GM12874 (cell line): Measurements from ENCODE around the gene RABAC1.

ENCODE experiments used
- TF ChIP-seq, protein P1 (sequence below): IDR thresholded peaks from 2 replicates; pipeline ENCODE4 v1.5.1; 2011; ENCODE audit warnings: low read depth, mild to moderate bottlenecking, control low read depth, low read length, moderate library complexity; ENCODE audit not compliant: insufficient read depth

RABAC1 gene

DNA sequence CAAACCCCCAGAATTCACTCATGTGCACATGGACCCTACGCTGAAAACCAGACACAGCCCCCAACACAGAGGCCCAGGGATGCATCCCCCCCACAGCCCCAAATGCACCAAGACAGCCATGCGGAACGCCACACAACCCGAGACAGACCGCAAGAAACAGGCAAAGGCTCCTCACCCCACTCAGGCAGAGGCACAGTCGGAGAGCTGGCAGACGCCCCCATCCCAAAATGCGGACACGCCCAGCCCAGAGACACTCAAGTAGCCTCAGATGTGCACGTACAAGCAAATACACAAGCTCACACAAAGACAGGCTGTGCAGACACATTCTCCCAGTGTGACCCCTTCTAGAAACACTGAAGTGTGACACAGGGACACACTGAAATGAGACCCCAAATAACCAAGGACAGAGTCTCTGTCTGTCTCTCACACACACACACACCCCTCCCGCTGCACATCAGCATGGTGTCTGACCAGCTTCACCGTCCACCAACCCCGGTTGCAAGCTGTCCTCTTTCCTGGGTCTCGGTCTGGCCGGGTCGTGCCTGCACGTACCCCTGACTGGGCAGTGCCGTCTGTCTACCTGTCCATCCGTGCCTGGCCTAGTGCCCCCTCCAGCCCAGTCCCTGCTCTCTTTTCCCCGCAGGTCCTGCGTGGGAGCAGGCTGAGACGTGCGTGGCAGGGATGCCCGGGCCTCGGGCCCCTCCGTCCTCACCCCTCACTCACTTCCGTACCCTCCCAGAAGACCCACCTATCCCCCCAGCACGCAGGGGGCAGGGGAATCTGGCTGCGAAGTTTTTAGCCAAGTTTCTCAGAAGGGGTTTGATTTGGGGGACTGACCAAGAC is 47.0 kb downstream of the RABAC1 start:
- TF ChIP-seq, protein P1, sequence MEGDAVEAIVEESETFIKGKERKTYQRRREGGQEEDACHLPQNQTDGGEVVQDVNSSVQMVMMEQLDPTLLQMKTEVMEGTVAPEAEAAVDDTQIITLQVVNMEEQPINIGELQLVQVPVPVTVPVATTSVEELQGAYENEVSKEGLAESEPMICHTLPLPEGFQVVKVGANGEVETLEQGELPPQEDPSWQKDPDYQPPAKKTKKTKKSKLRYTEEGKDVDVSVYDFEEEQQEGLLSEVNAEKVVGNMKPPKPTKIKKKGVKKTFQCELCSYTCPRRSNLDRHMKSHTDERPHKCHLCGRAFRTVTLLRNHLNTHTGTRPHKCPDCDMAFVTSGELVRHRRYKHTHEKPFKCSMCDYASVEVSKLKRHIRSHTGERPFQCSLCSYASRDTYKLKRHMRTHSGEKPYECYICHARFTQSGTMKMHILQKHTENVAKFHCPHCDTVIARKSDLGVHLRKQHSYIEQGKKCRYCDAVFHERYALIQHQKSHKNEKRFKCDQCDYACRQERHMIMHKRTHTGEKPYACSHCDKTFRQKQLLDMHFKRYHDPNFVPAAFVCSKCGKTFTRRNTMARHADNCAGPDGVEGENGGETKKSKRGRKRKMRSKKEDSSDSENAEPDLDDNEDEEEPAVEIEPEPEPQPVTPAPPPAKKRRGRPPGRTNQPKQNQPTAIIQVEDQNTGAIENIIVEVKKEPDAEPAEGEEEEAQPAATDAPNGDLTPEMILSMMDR: no peak

DNA sequence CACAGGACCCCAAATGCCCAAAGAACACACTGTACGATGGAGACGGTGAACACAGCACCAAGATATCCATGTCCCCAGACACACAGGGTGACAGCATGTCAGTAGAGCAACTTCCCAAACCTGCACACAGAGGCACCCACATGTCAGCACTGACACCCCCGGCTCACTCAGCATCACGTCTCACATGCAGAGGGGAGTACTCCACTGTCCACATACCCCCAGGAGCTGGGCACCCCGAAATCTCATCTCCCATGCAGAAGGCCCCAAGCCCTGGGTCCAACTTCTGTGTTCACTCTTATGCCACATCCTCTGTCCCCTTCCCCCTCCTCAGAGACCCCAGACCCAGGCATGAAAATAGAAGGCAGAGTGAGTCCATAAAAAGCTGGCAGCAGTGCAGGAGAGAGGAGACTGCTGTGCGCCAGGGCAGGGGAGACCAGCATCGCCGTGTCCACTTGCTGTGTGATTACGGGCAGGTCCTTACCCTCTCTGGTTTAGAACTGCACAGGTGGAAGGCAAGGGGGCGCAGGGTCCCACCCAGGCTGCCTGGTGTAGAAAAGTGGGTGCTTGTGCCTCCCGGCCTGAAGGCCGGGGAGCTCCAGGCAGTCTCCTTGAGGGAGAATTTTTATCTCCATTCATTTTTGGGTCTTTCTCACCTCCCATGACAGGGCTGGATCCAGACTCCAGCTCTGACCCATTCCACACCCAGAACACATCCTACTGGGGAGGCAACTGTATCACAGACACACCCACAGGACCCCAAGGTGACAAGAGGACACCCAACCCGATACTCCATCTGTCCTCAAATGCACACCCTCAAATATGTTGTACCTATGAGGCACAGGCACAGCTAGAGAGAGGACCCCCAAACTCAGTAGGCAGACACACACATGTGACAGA is 47.9 kb downstream of the RABAC1 start:
- TF ChIP-seq, protein P1: no peak

DNA sequence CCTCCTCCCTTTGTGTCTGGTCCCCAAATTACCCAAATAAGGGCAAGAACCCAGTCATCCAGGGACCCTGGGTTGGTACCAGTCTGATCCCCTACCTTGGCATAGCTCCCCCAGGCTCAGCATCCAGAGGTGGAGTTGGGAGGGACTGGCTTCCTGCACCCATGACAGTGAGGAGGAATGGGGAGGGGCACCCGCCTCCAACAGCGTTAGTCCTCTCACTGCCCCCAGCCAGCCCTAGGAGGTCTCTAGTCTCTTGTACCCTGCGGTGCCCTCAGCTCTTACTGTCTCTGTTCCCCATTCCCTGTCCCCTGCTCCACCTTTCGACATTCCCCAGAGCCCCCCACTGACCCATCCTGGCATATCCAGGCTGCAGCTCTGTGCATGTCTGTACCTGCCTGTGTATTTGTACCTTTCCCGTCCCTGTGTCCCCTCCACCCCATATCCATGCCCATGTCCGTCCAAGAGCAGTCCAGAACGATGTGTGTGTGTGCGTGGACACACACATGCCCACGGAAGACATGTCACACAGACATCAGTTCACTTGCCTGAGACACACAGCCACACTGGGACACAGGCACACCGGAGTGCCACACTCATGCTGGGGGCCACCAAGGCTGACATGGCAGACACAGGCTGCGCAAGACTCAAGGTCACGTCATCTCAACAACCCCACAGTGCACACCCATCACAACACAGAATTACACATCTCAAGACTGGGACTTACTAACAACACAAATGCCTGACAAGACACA is 48.7 kb downstream of the RABAC1 start:
- TF ChIP-seq, protein P1: no peak

DNA sequence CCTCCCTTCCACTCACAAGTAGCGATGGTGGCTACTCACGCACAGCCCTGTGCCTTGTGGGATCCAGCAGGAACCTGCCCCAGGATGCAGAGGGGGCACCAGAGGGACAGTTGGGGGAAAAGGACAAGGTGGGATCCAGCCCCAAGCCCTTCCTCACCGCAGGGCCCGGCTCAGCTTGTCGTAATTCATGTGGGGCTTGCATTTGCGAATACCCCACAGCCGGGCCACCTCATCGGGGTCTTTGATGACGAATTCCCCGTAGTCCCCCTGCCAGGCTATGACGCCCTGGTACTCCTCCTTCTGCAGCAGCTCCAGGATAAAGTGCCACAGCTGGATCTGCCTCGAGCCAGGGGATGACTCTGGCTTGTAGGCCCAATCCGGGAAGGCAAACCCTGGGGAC is 49.4 kb downstream of the RABAC1 start:
- TF ChIP-seq, protein P1: no peak

DNA sequence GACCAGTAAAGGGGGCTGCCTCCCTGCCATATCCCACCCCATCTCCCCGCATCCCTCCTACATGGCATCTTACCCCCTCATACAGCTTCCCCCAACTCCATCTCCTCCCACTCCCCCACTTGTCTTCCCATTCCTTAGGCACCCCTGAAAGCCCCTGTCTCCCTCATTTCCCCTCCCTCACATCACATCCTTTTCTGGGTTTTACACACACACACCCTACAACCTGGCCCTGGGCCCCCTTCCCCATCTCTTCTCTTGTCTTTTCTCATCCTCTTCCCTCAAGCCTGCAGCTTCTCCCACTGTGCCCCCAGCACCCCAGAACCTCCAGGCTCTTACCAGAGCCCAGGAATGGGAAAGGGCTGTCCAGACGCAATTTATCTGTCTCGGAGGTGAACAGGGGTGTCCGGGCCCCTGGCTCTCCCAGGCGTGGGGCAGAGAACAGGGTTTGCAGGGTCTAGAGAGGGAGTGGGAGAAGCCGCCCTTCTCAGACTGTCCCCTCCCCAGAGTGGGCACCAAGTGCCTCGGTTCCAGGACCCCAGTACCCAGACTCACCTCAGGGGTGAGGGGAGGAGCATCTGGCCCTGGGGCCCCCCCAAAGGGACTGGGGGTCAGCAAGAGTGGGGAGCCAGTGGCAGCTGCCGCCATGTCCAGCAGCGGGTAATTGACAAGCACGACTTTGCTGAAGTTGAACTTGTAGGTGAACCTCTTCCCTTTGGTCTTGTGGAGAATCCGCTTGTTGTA is 50.2 kb downstream of the RABAC1 start:
- TF ChIP-seq, protein P1: no peak

DNA sequence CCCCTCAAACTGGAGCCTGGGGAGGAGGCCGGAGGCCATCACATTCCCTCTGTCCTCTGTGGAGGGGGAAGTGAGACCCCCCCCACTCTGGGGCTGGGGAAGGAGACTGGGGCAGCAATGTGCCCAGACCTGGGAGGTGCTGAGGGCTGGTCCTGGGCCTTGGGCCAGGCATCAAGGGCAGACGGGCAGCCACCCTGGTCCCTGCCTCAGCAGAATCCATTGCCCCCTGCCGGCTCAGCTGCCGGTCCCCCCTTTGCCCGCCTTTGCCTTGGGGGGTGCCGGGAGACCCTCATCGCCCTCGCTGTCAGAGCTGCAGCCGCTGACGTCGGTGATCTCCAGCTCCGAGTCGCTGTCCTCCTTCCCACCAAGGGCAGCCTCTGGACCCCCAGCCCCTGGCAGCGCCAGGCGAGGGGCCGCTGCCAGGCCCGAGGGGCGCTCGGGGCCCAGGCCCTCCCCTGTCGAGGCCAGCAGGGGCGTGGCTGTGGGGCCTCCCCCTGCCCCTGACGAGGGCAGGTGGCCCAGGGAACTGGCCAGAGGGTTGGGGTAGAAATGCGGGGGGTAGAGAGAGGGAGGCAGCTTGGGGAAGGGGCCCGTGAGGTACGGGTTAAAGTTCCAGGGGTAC is 51.0 kb downstream of the RABAC1 start:
- TF ChIP-seq, protein P1: no peak
